GM19463 (cell line): Measurements from ENCODE around the gene FOXN3.
"Not testable (repeated sequence)": the region's sequence is repeated elsewhere in the genome, so short reads cannot be mapped to it uniquely, and the experiment has no call there.

Source experiments
- ATAC-seq: cut with Tn5 transposase; IDR thresholded peaks from one replicate; pipeline ENCODE4 v1.9.1; 2021; ENCODE audit warnings: mild to moderate bottlenecking, moderate library complexity; ENCODE audit not compliant: unreplicated experiment

FOXN3 gene

GRCh38 chr14:89178800-89179535, 238.1 kb downstream of the FOXN3 start:
- ATAC-seq = no peak

- no peak for ATAC-seq
Measured at GRCh38 chr14:89178376-89178775, 238.7 kb downstream of the FOXN3 start.

- no peak for ATAC-seq
Measured at GRCh38 chr14:89175881-89176799, 240.9 kb downstream of the FOXN3 start.

- no peak for ATAC-seq
Measured at GRCh38 chr14:89171628-89172027, 245.4 kb downstream of the FOXN3 start.

- no peak for ATAC-seq
Measured at GRCh38 chr14:89171168-89171567, 245.9 kb downstream of the FOXN3 start.

- no peak for ATAC-seq
Measured at GRCh38 chr14:89167705-89168104, 249.3 kb downstream of the FOXN3 start.

GRCh38 chr14:89166633-89167032, 250.4 kb downstream of the FOXN3 start:
- no peak for ATAC-seq

- peak; percentile 61 for ATAC-seq
Measured at GRCh38 chr14:89165189-89166181, 251.5 kb downstream of the FOXN3 start.

GRCh38 chr14:89164168-89165073, 252.6 kb downstream of the FOXN3 start:
- ATAC-seq = peak; percentile 30

GRCh38 chr14:89163031-89163636, 253.9 kb downstream of the FOXN3 start:
- no peak for ATAC-seq

GRCh38 chr14:89162586-89162985, 254.4 kb downstream of the FOXN3 start:
- ATAC-seq = no peak

GRCh38 chr14:89160437-89160836, 256.6 kb downstream of the FOXN3 start:
- ATAC-seq = no peak

- no peak for ATAC-seq
Measured at GRCh38 chr14:89158701-89159100, 258.3 kb downstream of the FOXN3 start.

GRCh38 chr14:89158104-89158503, 258.9 kb downstream of the FOXN3 start:
- not testable (repeated sequence) for ATAC-seq

GRCh38 chr14:89155491-89155890, 261.5 kb downstream of the FOXN3 start:
- ATAC-seq = no peak

GRCh38 chr14:89151693-89152092, 265.3 kb downstream of the FOXN3 start:
- ATAC-seq = not testable (repeated sequence)

- ATAC-seq = no peak
Measured at GRCh38 chr14:89146274-89146673, 270.8 kb downstream of the FOXN3 start.

- ATAC-seq = no peak
Measured at GRCh38 chr14:89144642-89145041, 272.4 kb downstream of the FOXN3 start.

- no peak for ATAC-seq
Measured at GRCh38 chr14:89144066-89144465, 273.0 kb downstream of the FOXN3 start.
